GM12891 (cell line): ENCODE measurements around the gene GNAL.

Source experiments
- DNase-seq: peaks from one replicate; pipeline ENCODE4 v3.0.0; 2011; ENCODE audit warnings: low spot score; ENCODE audit not compliant: insufficient read length
- FAIRE-seq: peaks from 2 replicates; lab custom pipeline; 2011; peaks lifted over from hg19 to GRCh38; lab: Jason Lieb, UNC
- PAX5 ChIP-seq: IDR thresholded peaks from 2 replicates; pipeline ENCODE4 v1.6.1; 2011; ENCODE audit warnings: low read length, moderate library complexity, mild to moderate bottlenecking; ENCODE audit not compliant: insufficient read depth, severe bottlenecking
- POLR2A ChIP-seq: IDR thresholded peaks from 2 replicates; pipeline ENCODE4 v1.6.1; 2011; ENCODE audit warnings: low read depth, low read length, control low read depth
- POLR2AphosphoS5 ChIP-seq: IDR thresholded peaks from 2 replicates; pipeline ENCODE4 v1.6.1; 2011; ENCODE audit warnings: low read depth, low read length, control low read depth
- POU2F2 ChIP-seq: IDR thresholded peaks from 2 replicates; pipeline ENCODE4 v1.6.1; 2011; ENCODE audit warnings: low read depth, mild to moderate bottlenecking, control low read depth, low read length, moderate library complexity
- SPI1 ChIP-seq: IDR thresholded peaks from 2 replicates; pipeline ENCODE4 v1.6.1; 2011; ENCODE audit warnings: low read depth, low read length, control low read depth
- TAF1 ChIP-seq: IDR thresholded peaks from 2 replicates; pipeline ENCODE4 v1.6.1; 2011; ENCODE audit warnings: low read depth, low read length, control low read depth

GNAL gene

GRCh38 chr18:11719050-11719449, 30.0 kb downstream of the GNAL start:
- DNase-seq (no peak), FAIRE-seq (no peak)
- TF ChIP-seq POU2F2 (no peak), SPI1 (no peak), TAF1 (no peak), PAX5 (no peak), POLR2AphosphoS5 (no peak), POLR2A (no peak)

GRCh38 chr18:11719621-11720020, 30.6 kb downstream of the GNAL start:
- DNase-seq: no peak
- FAIRE-seq: no peak

GRCh38 chr18:11721720-11722119, 32.7 kb downstream of the GNAL start:
- no peak for FAIRE-seq
- no peak for DNase-seq
- no peak for TF ChIP-seq TAF1
- no peak for TF ChIP-seq POU2F2
- no peak for TF ChIP-seq SPI1
- no peak for TF ChIP-seq POLR2A
- TF ChIP-seq POLR2AphosphoS5: no peak

More at GRCh38 chr18:11719621-11720020, 30.6 kb downstream of the GNAL start:
- no peak for TF ChIP-seq POLR2AphosphoS5
- TF ChIP-seq PAX5: no peak
- TF ChIP-seq POU2F2: no peak
- no peak for TF ChIP-seq SPI1
- TF ChIP-seq TAF1: no peak
- TF ChIP-seq POLR2A: no peak

GRCh38 chr18:11724781-11725180, 35.7 kb downstream of the GNAL start:
- no peak for DNase-seq
- no peak for TF ChIP-seq POU2F2
- no peak for TF ChIP-seq POLR2A
- TF ChIP-seq POLR2AphosphoS5: no peak
- no peak for TF ChIP-seq SPI1
- no peak for TF ChIP-seq PAX5
- no peak for TF ChIP-seq TAF1
- FAIRE-seq: no peak

GRCh38 chr18:11726556-11726955, 37.5 kb downstream of the GNAL start:
- no peak for TF ChIP-seq POU2F2
- no peak for TF ChIP-seq POLR2AphosphoS5
- TF ChIP-seq POLR2A: no peak
- no peak for TF ChIP-seq TAF1
- TF ChIP-seq SPI1: no peak
- TF ChIP-seq PAX5: no peak
- DNase-seq (no peak), FAIRE-seq (no peak)

- no peak for DNase-seq
- no peak for TF ChIP-seq SPI1
- TF ChIP-seq POLR2AphosphoS5: no peak
- no peak for TF ChIP-seq POLR2A
- no peak for TF ChIP-seq TAF1
- TF ChIP-seq PAX5: no peak
- no peak for TF ChIP-seq POU2F2
- FAIRE-seq: no peak
Measured at GRCh38 chr18:11728249-11728648, 39.2 kb downstream of the GNAL start.

GRCh38 chr18:11729556-11729955, 40.5 kb downstream of the GNAL start:
- DNase-seq (no peak), FAIRE-seq (no peak)
- TF ChIP-seq POLR2A (no peak), SPI1 (no peak), PAX5 (no peak), TAF1 (no peak), POU2F2 (no peak), POLR2AphosphoS5 (no peak)

- peak; percentile 62 for DNase-seq
- TF ChIP-seq TAF1 (no peak), PAX5 (no peak), POLR2A (no peak), SPI1 (peak; percentile 42; the same call in 1 of the 2 replicates), POLR2AphosphoS5 (no peak)
- peak; percentile 90 for FAIRE-seq
Measured at GRCh38 chr18:11733031-11733430, 44.0 kb downstream of the GNAL start.

- TF ChIP-seq PAX5: no peak
- TF ChIP-seq POU2F2: no peak
- TF ChIP-seq SPI1: no peak
- TF ChIP-seq POLR2AphosphoS5: no peak
- no peak for TF ChIP-seq TAF1
- no peak for TF ChIP-seq POLR2A
- DNase-seq (no peak), FAIRE-seq (no peak)
Measured at GRCh38 chr18:11736656-11737055, 47.6 kb downstream of the GNAL start.

GRCh38 chr18:11739893-11740292, 50.8 kb downstream of the GNAL start:
- FAIRE-seq (no peak), DNase-seq (no peak)
- TF ChIP-seq POLR2AphosphoS5 (no peak), TAF1 (no peak), POU2F2 (no peak), SPI1 (no peak), POLR2A (no peak), PAX5 (no peak)
